Right renal pelvis (tissue), 4 donors: Measurements from ENCODE around the gene CANT1. TPM values are rescaled to one million over a fixed set of nuclear protein-coding genes. Genes with fewer than 3 reads are reported as not detected.
"Not testable (repeated sequence)": the region's sequence is repeated elsewhere in the genome, so short reads cannot be mapped to it uniquely, and the experiment has no call there.

Experiments
- DNase-seq, 4 donors: peaks; one replicate each; pipeline ENCODE4 v3.0.0-alpha.2; 2013; ENCODE audit warnings: low read depth in 4 of 4, low spot score in 3 of 4, missing footprints in 1 of 4
- polyA plus RNA-seq, 4 donors: library from polyadenylated mRNA; unstranded; fragments of 120-200 nt; gene quantifications; one replicate each; pipeline ENCODE4 v1.2.1, GENCODE V29; 2013; ENCODE audit not compliant: insufficient read length in 4 of 4

CANT1 gene
- polyA plus RNA-seq, 4 donors = 44.6 to 55.8 (median 49.6) TPM

GRCh38 chr17:79028496-79029326, 19.1 kb upstream of the CANT1 start:
- no peak for DNase-seq

GRCh38 chr17:79027925-79028491, 18.4 kb upstream of the CANT1 start:
- DNase-seq = no peak

- no peak for DNase-seq
Measured at GRCh38 chr17:79027274-79027924, 17.8 kb upstream of the CANT1 start.

- DNase-seq = no peak
Measured at GRCh38 chr17:79026376-79027273, 17.1 kb upstream of the CANT1 start.

- no peak for DNase-seq
Measured at GRCh38 chr17:79024901-79025737, 15.6 kb upstream of the CANT1 start.

- no peak for DNase-seq
Measured at GRCh38 chr17:79023886-79024771, 14.6 kb upstream of the CANT1 start, which contains the start of gene C1QTNF1. TSS of gene C1QTNF1 (plus strand) at chr17:79024169. CDS start at chr17:79043969, 19,800 bp downstream.

- no peak for DNase-seq
Measured at GRCh38 chr17:79023180-79023705, 13.7 kb upstream of the CANT1 start.

- no peak for DNase-seq
Measured at GRCh38 chr17:79022507-79022991, 13.0 kb upstream of the CANT1 start.

GRCh38 chr17:79021929-79022328, 12.4 kb upstream of the CANT1 start:
- not testable (repeated sequence) for DNase-seq

GRCh38 chr17:79020631-79021301, 11.2 kb upstream of the CANT1 start:
- DNase-seq = no peak

- DNase-seq = no peak
Measured at GRCh38 chr17:79019632-79020584, 10.3 kb upstream of the CANT1 start.

GRCh38 chr17:79019261-79019631, 9.7 kb upstream of the CANT1 start:
- no peak for DNase-seq

- DNase-seq = no peak
Measured at GRCh38 chr17:79018370-79018695, 8.8 kb upstream of the CANT1 start.

GRCh38 chr17:79017546-79018369, 8.2 kb upstream of the CANT1 start:
- no peak for DNase-seq

- DNase-seq = no peak
Measured at GRCh38 chr17:79014158-79014758, 4.7 kb upstream of the CANT1 start.
